ENCODE measurements around the gene FUT9. TPM values are rescaled to one million over a fixed set of nuclear protein-coding genes. Genes with fewer than 3 reads are reported as not detected.

Gene FUT9
- total and polyA plus RNA-seq, 10 of the 15 experiments (the other 5 are each of a cell fraction or from before 2014, with no cell fraction given): not detected

DNA sequence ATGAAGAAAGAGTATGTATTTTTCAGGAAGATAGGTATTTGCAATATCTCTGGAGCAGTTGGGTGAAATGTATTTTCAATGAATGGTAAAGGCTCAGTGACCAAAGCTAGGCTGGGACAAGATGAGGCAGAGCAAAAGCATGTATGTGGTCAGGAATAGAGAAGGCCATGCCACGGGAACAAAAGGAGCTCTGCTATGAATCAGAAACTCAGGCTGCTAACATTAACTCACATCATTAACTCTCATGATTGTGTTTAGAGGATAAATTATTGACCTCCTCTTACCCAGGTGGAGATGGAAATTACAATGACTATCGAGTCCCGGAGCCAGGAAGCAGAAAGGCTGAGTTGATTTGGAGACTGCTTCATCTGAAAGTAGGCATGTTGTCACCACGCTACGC is 220.2 kb downstream of the FUT9 start:
- H3K4me2 ChIP-seq (ENCODE audit: control insufficient read depth, insufficient read depth): no peak overlapping the region
- SMC1A ChIA-PET (ENCODE audit: uncharacterized antibody, unreplicated experiment): no interaction called here
- BruUV-seq (replicated peaks): no TSS peak
- DNase-seq (ENCODE audit: low read depth, low spot score) (no peak), ATAC-seq (no peak), FAIRE-seq (no peak)
- H3K9me3 ChIP-seq (replicated peaks; ENCODE audit: control insufficient read depth, insufficient read depth, low read length): no peaks in the 10 kb centered on the region
- no peaks in the 10 kb centered on the region for H3K36me3 ChIP-seq (ENCODE audit: control insufficient read depth in 2 of 2, insufficient read depth in 2 of 2, low read length in 1 of 2)
- no peak overlapping the region for H3K4me3 ChIP-seq
- no peaks in the 10 kb centered on the region for H3K27me3 ChIP-seq (replicated peaks in 1 of 2; ENCODE audit: control insufficient read depth in 2 of 2, insufficient read depth in 2 of 2, low read length in 1 of 2)
- CTCF ChIA-PET: interaction anchor here (0.8 kb wide), 1 partner anchor 21 kb away, joined by 3 read pairs; no protein-coding TSS in a partner anchor
- in situ Hi-C loops (cut with MboI) (no loop called here), intact Hi-C loops (cut with micrococcal nuclease; ENCODE audit: unreplicated experiment) (no loop called here)
- POLR2A ChIA-PET: no interaction called here
- RAD21 ChIA-PET (ENCODE audit: unreplicated experiment): no interaction called here
- H3K9ac ChIP-seq (ENCODE audit: control insufficient read depth, insufficient read depth, low read length): no peak overlapping the region
- H3K79me2 ChIP-seq (ENCODE audit: control insufficient read depth, insufficient read depth, low read length): no peaks in the 10 kb centered on the region
- WGBS (ENCODE audit: insufficient coverage, insufficient replicate concordance, low lambda C conversion rate, missing lambda C conversion rate): 20% methylated on average over 5 of the region's 5 CpGs
- no peaks in the 10 kb centered on the region for H4K20me1 ChIP-seq (ENCODE audit: control insufficient read depth, insufficient read depth)
- no peak overlapping the region for H2AFZ ChIP-seq (ENCODE audit: control insufficient read depth, low read depth, low read length)
- H3K4me1 ChIP-seq (ENCODE audit: control insufficient read depth, insufficient read depth, low read length): no peaks in the 10 kb centered on the region
- H3K27ac ChIP-seq (ENCODE audit: control insufficient read depth, insufficient read depth): no peak overlapping the region
- TF ChIP-seq NR2C2 (IDR thresholded peaks at IDR 0.05; ENCODE audit: borderline replicate concordance, control insufficient read depth, insufficient read length, low read depth): no peak
- TF ChIP-seq, protein P1, sequence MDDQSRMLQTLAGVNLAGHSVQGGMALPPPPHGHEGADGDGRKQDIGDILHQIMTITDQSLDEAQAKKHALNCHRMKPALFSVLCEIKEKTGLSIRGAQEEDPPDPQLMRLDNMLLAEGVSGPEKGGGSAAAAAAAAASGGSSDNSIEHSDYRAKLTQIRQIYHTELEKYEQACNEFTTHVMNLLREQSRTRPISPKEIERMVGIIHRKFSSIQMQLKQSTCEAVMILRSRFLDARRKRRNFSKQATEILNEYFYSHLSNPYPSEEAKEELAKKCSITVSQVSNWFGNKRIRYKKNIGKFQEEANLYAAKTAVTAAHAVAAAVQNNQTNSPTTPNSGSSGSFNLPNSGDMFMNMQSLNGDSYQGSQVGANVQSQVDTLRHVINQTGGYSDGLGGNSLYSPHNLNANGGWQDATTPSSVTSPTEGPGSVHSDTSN (IDR thresholded peaks at IDR 0.05; ENCODE audit: insufficient replicate concordance, low read depth, low read length): no peak
- TF ChIP-seq MYC (IDR thresholded peaks at IDR 0.05; ENCODE audit: insufficient read depth, insufficient read length, insufficient replicate concordance, low read length, severe bottlenecking): no peak
- TF ChIP-seq SMAD1 (IDR thresholded peaks at IDR 0.05; ENCODE audit: low read depth, partially characterized antibody): no peak
- no peak for TF ChIP-seq TCF3 (IDR thresholded peaks at IDR 0.05; ENCODE audit: borderline replicate concordance, insufficient read depth, low read depth, low read length)
- TF ChIP-seq POLR2AphosphoS5 (IDR thresholded peaks at IDR 0.05; ENCODE audit: low read length): no peak
- TF ChIP-seq ZNF592 (IDR thresholded peaks at IDR 0.05): no peak
- TF ChIP-seq SUZ12 (IDR thresholded peaks at IDR 0.05; ENCODE audit: unreplicated experiment): no peak
- no peak for TF ChIP-seq REST (IDR thresholded peaks at IDR 0.05; ENCODE audit: low read depth, low read length)
- no peak for TF ChIP-seq PRDM15 (CRISPR knock-in tag; IDR thresholded peaks at IDR 0.05)
- TF ChIP-seq ASH2L (IDR thresholded peaks at IDR 0.05; ENCODE audit: borderline replicate concordance, low read depth): no peak

Measured in GM12878 (cell line).